Melanocyte of skin (primary cell): ENCODE measurements around the gene SHFL. TPM values are rescaled to one million over a fixed set of nuclear protein-coding genes. Genes with fewer than 3 reads are reported as not detected.

Experiments used
- small RNA-seq, 2 donors: library from RNA; depleted of rRNA; stranded (forward); fragments of <200 nt; gene quantifications; one replicate each; pipeline ENCODE3, GENCODE V24; 2012
- total RNA-seq, 2 donors: library from RNA; depleted of rRNA; stranded (reverse); fragments of >200 nt; gene quantifications; 2 replicates each; pipeline ENCODE4 v1.2.3, GENCODE V29; 2012

Gene SHFL
- 100 to 1,000 TPM in 1 of 2 donors, 10 to 100 TPM in 1; 94.9 to 121 TPM for total RNA-seq

GRCh38 chr19:10085641-10086590, at the start of gene SHFL:
SHFL (plus strand) TSS chr19:10086317; CDS start chr19:10086428, 111 bp downstream.

GRCh38 chr19:10106100-10106936, 20.2 kb downstream of the SHFL start, which contains the start of gene PPAN:
PPAN (plus strand) TSS chr19:10106362; CDS start chr19:10106395, 33 bp downstream.

GRCh38 chr19:10111405-10111811, 25.3 kb downstream of the SHFL start, which contains the start of gene P2RY11:
P2RY11 (plus strand) TSS chr19:10111693; CDS start chr19:10111722, 29 bp downstream.

Small RNA genes lying within 50 kb of the gene (small RNA-seq; reads per million reads assigned to genes)
- gene MIR5589: 0 reads per million in 2 donors
- gene SNORD105: 33.7 to 56.4 reads per million in 2 donors
- gene SNORD105B: 319 to 360 reads per million in 2 donors

Other genes starting within 250 kb of the SHFL start
- gene OLFM2, start 149.8 kb upstream of the SHFL start, total RNA-seq: 1 to 10 TPM; 2.0 to 4.1 TPM
- gene COL5A3, start 75.8 kb upstream of the SHFL start, total RNA-seq: 10 to 100 TPM; 34.8 to 47.3 TPM
- gene RDH8, start 72.8 kb upstream of the SHFL start, total RNA-seq: 1 to 10 TPM; 1.4 to 2.7 TPM
- under 1 TPM in 1 of 2 donors, not detected in 1; 0.34 TPM for gene ANGPTL6, start 16.4 kb downstream of the SHFL start, total RNA-seq
- gene PPAN, start 20.0 kb downstream of the SHFL start, total RNA-seq: 10 to 100 TPM; 28.6 to 51.6 TPM
- gene P2RY11, start 25.4 kb downstream of the SHFL start, total RNA-seq: 1 to 10 TPM; 1.4 to 2.0 TPM
- 100 to 1,000 TPM; 192 to 322 TPM for gene EIF3G, start 33.6 kb downstream of the SHFL start, total RNA-seq
- 10 to 100 TPM; 30.6 to 78.9 TPM for gene DNMT1, start 108.6 kb downstream of the SHFL start, total RNA-seq
- gene S1PR2, start 145.0 kb downstream of the SHFL start, total RNA-seq: 10 to 100 TPM in 1 of 2 donors, 1 to 10 TPM in 1; 10.0 to 15.3 TPM
- gene MRPL4, start 165.9 kb downstream of the SHFL start, total RNA-seq: 10 to 100 TPM; 58.5 to 82.6 TPM
- 10 to 100 TPM; 52.9 to 90.2 TPM for gene ICAM1, start 184.8 kb downstream of the SHFL start, total RNA-seq
- not detected for gene ICAM4, start 200.6 kb downstream of the SHFL start, total RNA-seq
- under 1 TPM; under 0.01 to 0.33 TPM for gene ICAM5, start 203.6 kb downstream of the SHFL start, total RNA-seq
- gene ZGLP1, start 223.5 kb downstream of the SHFL start, total RNA-seq: under 1 TPM; 0.33 to 0.34 TPM
- 10 to 100 TPM in 1 of 2 donors, 1 to 10 TPM in 1; 10.0 to 13.3 TPM for gene FDX2, start 229.7 kb downstream of the SHFL start, total RNA-seq
- 10 to 100 TPM; 13.1 to 15.3 TPM for gene RAVER1, start 247.2 kb downstream of the SHFL start, total RNA-seq